NOMO-1 treated with DMSO at 0.1 percent for 48 hours (cell line): ENCODE results near the gene EMP2.
"Not testable (repeated sequence)": the region's sequence is repeated elsewhere in the genome, so short reads cannot be mapped to it uniquely, and the experiment has no call there.

Source experiments
- DNase-seq: peaks from one replicate; lab custom pipeline; 2025; ENCODE audit not compliant: unreplicated experiment; lab: John Stamatoyannopoulos, UW

Gene EMP2

GRCh38 chr16:10578474-10579316, 1.7 kb downstream of the EMP2 start:
- DNase-seq: no peak

- no peak for DNase-seq
Measured at GRCh38 chr16:10577305-10578202, 2.8 kb downstream of the EMP2 start.

- DNase-seq: no peak
Measured at GRCh38 chr16:10576390-10577304, 3.8 kb downstream of the EMP2 start.

- DNase-seq: peak; percentile 21
Measured at GRCh38 chr16:10575506-10576130, 4.8 kb downstream of the EMP2 start.

GRCh38 chr16:10572611-10573010, 7.8 kb downstream of the EMP2 start:
- no peak for DNase-seq

- no peak for DNase-seq
Measured at GRCh38 chr16:10571354-10571753, 9.0 kb downstream of the EMP2 start.

- no peak for DNase-seq
Measured at GRCh38 chr16:10569621-10570020, 10.8 kb downstream of the EMP2 start.

GRCh38 chr16:10566613-10567012, 13.8 kb downstream of the EMP2 start:
- DNase-seq: no peak

- no peak for DNase-seq
Measured at GRCh38 chr16:10565167-10565566, 15.2 kb downstream of the EMP2 start.

- DNase-seq: no peak
Measured at GRCh38 chr16:10564591-10564990, 15.8 kb downstream of the EMP2 start.

- no peak for DNase-seq
Measured at GRCh38 chr16:10562361-10562899, 18.0 kb downstream of the EMP2 start.

- DNase-seq: no peak
Measured at GRCh38 chr16:10561425-10561824, 19.0 kb downstream of the EMP2 start.

GRCh38 chr16:10561001-10561400, 19.4 kb downstream of the EMP2 start:
- no peak for DNase-seq

GRCh38 chr16:10559792-10560191, 20.6 kb downstream of the EMP2 start:
- not testable (repeated sequence) for DNase-seq

GRCh38 chr16:10558746-10559641, 21.4 kb downstream of the EMP2 start:
- no peak for DNase-seq

- no peak for DNase-seq
Measured at GRCh38 chr16:10558305-10558704, 22.1 kb downstream of the EMP2 start.

- no peak for DNase-seq
Measured at GRCh38 chr16:10557750-10558149, 22.6 kb downstream of the EMP2 start.

- DNase-seq: no peak
Measured at GRCh38 chr16:10556236-10556635, 24.2 kb downstream of the EMP2 start.

GRCh38 chr16:10554569-10554968, 25.8 kb downstream of the EMP2 start:
- no peak for DNase-seq
